Type B pancreatic cell (in vitro differentiated cells): ENCODE data around the gene SIPA1L3. TPM values are rescaled to one million over a fixed set of nuclear protein-coding genes. Genes with fewer than 3 reads are reported as not detected.

Experiments used
- DNase-seq: peaks from one replicate; pipeline ENCODE4 v3.0.0; 2021; ENCODE audit warnings: mixed read lengths; ENCODE audit not compliant: unreplicated experiment; ENCODE audit errors: extremely low spot score
- H3K27ac Mint-ChIP-seq: 2 replicates; pipeline ENCODE4 v1.8.0; 2021; ENCODE audit warnings: mild to moderate bottlenecking, mixed read lengths
- H3K27me3 Mint-ChIP-seq: 2 replicates; pipeline ENCODE4 v1.8.0; 2021; ENCODE audit warnings: mixed read lengths
- H3K36me3 Mint-ChIP-seq: 2 replicates; pipeline ENCODE4 v1.8.0; 2021; ENCODE audit warnings: mixed read lengths
- H3K4me1 Mint-ChIP-seq: one replicate; pipeline ENCODE4 v1.8.0; 2021; ENCODE audit warnings: mixed read lengths; ENCODE audit not compliant: unreplicated experiment
- H3K4me3 Mint-ChIP-seq: 2 replicates; pipeline ENCODE4 v1.8.0; 2021; ENCODE audit warnings: mild to moderate bottlenecking, mixed read lengths
- H3K9me3 Mint-ChIP-seq: 2 replicates; pipeline ENCODE4 v1.8.0; 2021; ENCODE audit warnings: mixed read lengths
- CTCF ChIP-seq: fragments of 200-600 bp; sonication (generic); conservative IDR thresholded peaks from 2 replicates; pipeline ENCODE4 v1.5.0; 2021; ENCODE audit warnings: antibody characterized with exemption, mild to moderate bottlenecking
- total RNA-seq: library from RNA; stranded (reverse); gene quantifications from 2 replicates; pipeline ENCODE4 v1.2.1, GENCODE V29; 2021; ENCODE audit warnings: low replicate concordance

SIPA1L3 gene
- total RNA-seq, 1 donor from 2014 or later: 53.7 TPM

DNA sequence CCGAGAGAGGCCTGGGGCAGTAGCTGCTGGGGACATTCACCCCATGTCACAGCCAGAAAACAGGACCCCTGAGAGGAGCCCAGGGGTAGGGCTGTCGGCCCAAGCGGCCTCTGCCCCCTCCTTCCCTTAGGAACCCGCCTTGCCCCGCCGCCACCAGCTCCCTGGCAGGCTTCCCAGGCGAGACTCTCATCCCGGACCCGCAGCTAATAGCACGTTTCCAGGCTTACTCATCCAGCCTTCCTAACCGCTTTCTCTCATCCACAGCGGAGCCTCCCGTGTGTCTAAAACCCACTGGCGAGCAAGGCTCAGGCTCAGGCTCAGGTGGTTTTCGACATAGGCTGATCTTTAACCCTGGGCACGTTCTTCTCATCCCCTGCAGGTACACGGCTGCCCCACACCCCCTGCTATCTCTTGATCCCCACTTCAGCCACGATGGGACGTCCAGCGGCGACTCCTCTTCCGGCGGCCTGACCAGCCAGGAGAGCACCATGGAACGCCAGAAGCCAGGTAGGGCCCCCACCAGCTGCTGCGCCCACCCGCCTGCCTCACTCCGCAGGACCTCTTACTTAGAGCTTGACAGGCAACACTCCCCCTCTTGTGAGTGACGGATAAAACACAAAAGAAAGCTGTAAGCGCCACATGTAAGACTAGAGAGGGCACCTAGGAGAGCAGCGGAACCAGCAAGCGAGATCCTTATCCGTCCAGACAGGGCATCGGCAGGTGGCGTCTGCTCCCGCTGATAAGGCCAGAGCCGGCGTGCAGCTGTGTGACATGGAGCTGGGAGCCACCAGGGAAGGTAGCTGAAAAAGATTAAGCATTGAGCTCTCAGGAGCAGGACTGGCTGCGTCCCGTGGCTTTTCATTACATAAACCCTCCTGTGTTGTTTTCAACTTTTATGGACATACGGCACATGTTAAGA, 245.7 kb downstream of the SIPA1L3 start:
- H3K4me1 Mint-ChIP-seq: peaks cover 3% of the 10 kb centered on the region
- peaks cover 8% of the 10 kb centered on the region for H3K36me3 Mint-ChIP-seq
- no peak for DNase-seq
- no peak overlapping the region for H3K4me3 Mint-ChIP-seq
- no peaks in the 10 kb centered on the region for H3K9me3 Mint-ChIP-seq
- no peaks in the 10 kb centered on the region for H3K27me3 Mint-ChIP-seq
- TF ChIP-seq CTCF: no peak
- no peak overlapping the region for H3K27ac Mint-ChIP-seq

DNA sequence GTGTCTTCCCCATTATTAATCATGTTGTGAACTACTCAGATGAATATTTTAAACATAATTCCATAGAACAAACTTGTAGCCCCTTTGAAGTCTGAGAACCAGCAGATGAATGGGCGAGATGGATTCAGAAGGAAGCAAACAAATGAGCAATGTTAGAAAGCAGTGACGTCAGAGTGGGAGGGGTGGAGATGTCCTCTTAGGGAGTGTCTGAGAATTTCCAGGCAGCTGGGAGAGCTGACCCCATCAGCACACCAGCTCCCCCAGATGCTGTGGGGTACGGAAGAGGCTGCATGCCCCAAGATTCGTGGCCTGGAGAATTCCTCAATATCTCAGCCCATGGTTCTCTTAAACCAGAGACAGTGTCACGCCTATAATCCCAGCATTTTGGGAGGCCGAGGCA, 248.4 kb downstream of the SIPA1L3 start:
- no peaks in the 10 kb centered on the region for H3K27me3 Mint-ChIP-seq
- peaks cover 8% of the 10 kb centered on the region for H3K36me3 Mint-ChIP-seq
- no peak for DNase-seq
- H3K9me3 Mint-ChIP-seq: no peaks in the 10 kb centered on the region
- H3K4me1 Mint-ChIP-seq: peaks cover 3% of the 10 kb centered on the region
- H3K27ac Mint-ChIP-seq: peak overlapping the region; percentile 2
- no peak overlapping the region for H3K4me3 Mint-ChIP-seq
- TF ChIP-seq CTCF: no peak

GRCh38 chr19:38158730-38159129, 251.7 kb downstream of the SIPA1L3 start:
- no peaks in the 10 kb centered on the region for H3K27me3 Mint-ChIP-seq
- peaks cover 23% of the 10 kb centered on the region for H3K36me3 Mint-ChIP-seq
- no peak overlapping the region for H3K27ac Mint-ChIP-seq
- H3K9me3 Mint-ChIP-seq: no peaks in the 10 kb centered on the region
- H3K4me1 Mint-ChIP-seq: peaks cover 3% of the 10 kb centered on the region
- DNase-seq: no peak
- no peak overlapping the region for H3K4me3 Mint-ChIP-seq
- no peak for TF ChIP-seq CTCF

DNA sequence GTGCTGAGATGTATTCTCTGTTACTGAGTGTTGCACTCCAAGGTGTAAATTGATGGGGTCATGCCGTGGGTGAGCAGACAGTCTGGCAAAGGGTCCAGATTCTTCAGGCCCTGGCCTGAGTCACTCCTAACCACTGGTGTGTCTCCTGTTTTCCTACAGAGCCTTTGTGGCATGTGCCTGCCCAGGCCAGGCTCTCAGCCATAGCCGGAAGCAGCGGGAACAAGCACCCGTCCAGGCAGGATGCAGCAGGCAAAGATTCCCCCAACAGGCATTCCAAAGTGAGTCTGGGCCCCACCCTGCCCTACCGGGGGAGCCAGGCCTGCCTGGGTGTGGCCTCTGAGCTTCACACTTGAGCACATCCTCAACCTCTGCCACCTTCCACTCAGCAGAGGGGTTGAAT, 255.1 kb downstream of the SIPA1L3 start:
- H3K4me3 Mint-ChIP-seq: no peak overlapping the region
- no peaks in the 10 kb centered on the region for H3K9me3 Mint-ChIP-seq
- H3K36me3 Mint-ChIP-seq: peaks cover 27% of the 10 kb centered on the region
- DNase-seq: no peak
- H3K27ac Mint-ChIP-seq: no peak overlapping the region
- TF ChIP-seq CTCF: no peak
- H3K27me3 Mint-ChIP-seq: no peaks in the 10 kb centered on the region
- no peaks in the 10 kb centered on the region for H3K4me1 Mint-ChIP-seq

DNA sequence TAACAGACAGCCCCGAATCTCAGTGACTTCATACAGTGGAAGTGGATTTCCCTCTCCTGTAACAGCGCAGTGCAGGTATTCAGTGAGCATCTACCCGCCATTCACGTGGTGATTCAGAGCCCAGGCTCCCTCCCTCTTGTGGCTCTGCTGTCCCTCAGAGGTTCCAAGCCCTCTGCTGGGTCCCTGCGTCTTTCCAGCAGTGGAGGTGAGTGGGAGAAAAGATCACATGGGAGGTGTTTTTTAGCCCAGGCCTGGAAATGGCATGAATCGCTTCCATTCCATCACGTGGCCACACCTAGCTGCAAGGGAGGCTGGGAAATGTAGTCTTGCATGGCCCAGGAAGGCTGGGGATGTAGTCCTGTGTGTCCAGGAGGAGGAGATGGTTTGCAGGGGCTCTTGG, 255.6 kb downstream of the SIPA1L3 start:
- Mint-ChIP-seq H3K27ac (no peak overlapping the region), H3K9me3 (no peaks in the 10 kb centered on the region), H3K36me3 (peaks cover 27% of the 10 kb centered on the region), H3K27me3 (no peaks in the 10 kb centered on the region), H3K4me1 (no peaks in the 10 kb centered on the region), H3K4me3 (no peak overlapping the region)
- no peak for TF ChIP-seq CTCF
- DNase-seq: no peak
